ENCODE data around the gene SLAIN2.

GRCh38 chr4:48297256-48297846 is 44.0 kb upstream of the SLAIN2 start:
- no peak for TF ChIP-seq POLR2AphosphoS5 (IDR thresholded peaks at IDR 0.05; ENCODE audit: low read depth)
- TF ChIP-seq CTCF (conservative IDR thresholded peaks at IDR 0.05; ENCODE audit: low read depth in 2 of 2) = no peak
- no peak for TF ChIP-seq EZH2phosphoT487 (IDR thresholded peaks at IDR 0.05; ENCODE audit: unreplicated experiment)
- no peak for TF ChIP-seq CREB1 (CRISPR knock-in tag; IDR thresholded peaks at IDR 0.05; ENCODE audit: low read depth)
- TF ChIP-seq JUNB (IDR thresholded peaks at IDR 0.05; ENCODE audit: unreplicated experiment) = no peak
- no peak for TF ChIP-seq EZH2 (IDR thresholded peaks at IDR 0.05; ENCODE audit: low read depth, unreplicated experiment)
- no peak for TF ChIP-seq REST (IDR thresholded peaks at IDR 0.05; ENCODE audit: unreplicated experiment)
- TF ChIP-seq, protein P1, sequence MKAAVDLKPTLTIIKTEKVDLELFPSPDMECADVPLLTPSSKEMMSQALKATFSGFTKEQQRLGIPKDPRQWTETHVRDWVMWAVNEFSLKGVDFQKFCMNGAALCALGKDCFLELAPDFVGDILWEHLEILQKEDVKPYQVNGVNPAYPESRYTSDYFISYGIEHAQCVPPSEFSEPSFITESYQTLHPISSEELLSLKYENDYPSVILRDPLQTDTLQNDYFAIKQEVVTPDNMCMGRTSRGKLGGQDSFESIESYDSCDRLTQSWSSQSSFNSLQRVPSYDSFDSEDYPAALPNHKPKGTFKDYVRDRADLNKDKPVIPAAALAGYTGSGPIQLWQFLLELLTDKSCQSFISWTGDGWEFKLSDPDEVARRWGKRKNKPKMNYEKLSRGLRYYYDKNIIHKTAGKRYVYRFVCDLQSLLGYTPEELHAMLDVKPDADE (IDR thresholded peaks at IDR 0.05) = no peak

Measured in GM23338 (cell line).